Adrenal gland (tissue), 5 donors: ENCODE measurements around the gene METTL4.

Experiments used
- CTCF ChIP-seq, 6 experiments: fragments of 450-650 bp in 4 of 6; fragments of 200-600 bp in 2 of 6; sonication (generic) in 1 of 6; IDR thresholded peaks; 1 replicate in 5 of 6; 2 replicates in 1 of 6; pipeline versions ENCODE4 v1.5.1 to v1.8.0; 2016 to 2021; ENCODE audit warnings: antibody characterized with exemption in 6 of 6, mild to moderate bottlenecking in 2 of 6, moderate library complexity in 1 of 6
- POLR2A ChIP-seq, 2 donors: fragments of 450-650 bp; IDR thresholded peaks; one replicate each; pipeline ENCODE4 v1.6.1; 2017; ENCODE audit warnings: antibody characterized with exemption in 2 of 2, mild to moderate bottlenecking in 2 of 2, moderate library complexity in 1 of 2
- donor health status: DM: no; HTN: no; CAD: no.

GRCh38 chr18:2511451-2511850 lies 59.9 kb downstream of the METTL4 start:
- TF ChIP-seq CTCF (IDR thresholded peaks at IDR 0.05) (no peak), POLR2A (IDR thresholded peaks at IDR 0.05) (no peak)
